ENCODE results near the gene RAI1.
"Not testable (repeated sequence)": the region's sequence is repeated elsewhere in the genome, so short reads cannot be mapped to it uniquely, and the experiment has no call there.

RAI1 gene

GRCh38 chr17:17684906-17685774, 3.9 kb downstream of the RAI1 start:
- Histone ChIP-seq H3K4me3 (ENCODE audit: insufficient read depth in 1 of 2, low read depth in 1 of 2, low read length in 2 of 2) (no peak overlapping the region), H3K14ac (ENCODE audit: low read length in 2 of 2) (peak overlapping the region in 1 of 2 experiments; percentile 84)
- DNase-seq = peak; percentile 87

GRCh38 chr17:17685775-17686291, 4.6 kb downstream of the RAI1 start:
- peak overlapping the region; percentile 75 for H2BK120ac ChIP-seq (ENCODE audit: low read depth, low read length)
- peak overlapping the region; percentile 12 for H4K91ac ChIP-seq (ENCODE audit: low read length)
- H2AFZ ChIP-seq (ENCODE audit: low read depth, low read length) = no peak overlapping the region
- peak overlapping the region; percentile 9 for H3K4me2 ChIP-seq (ENCODE audit: low read length, poor library complexity, severe bottlenecking)
- H3K4me3 ChIP-seq (ENCODE audit: insufficient read depth in 1 of 2, low read depth in 1 of 2, low read length in 2 of 2) = peak overlapping the region in 1 of 2 experiments; percentile 0
- H2BK5ac ChIP-seq (ENCODE audit: low read depth, low read length, poor library complexity, severe bottlenecking) = no peak overlapping the region
- 3% methylated on average over 14 of the region's 14 CpGs for WGBS
- H2BK15ac ChIP-seq (ENCODE audit: low read depth, poor library complexity, severe bottlenecking) = no peak overlapping the region
- peak; percentile 95 for DNase-seq
- H3K27ac ChIP-seq (ENCODE audit: low read length, poor library complexity, severe bottlenecking) = peak overlapping the region; percentile 24
- no peaks in the 10 kb centered on the region for H3K27me3 ChIP-seq (ENCODE audit: control insufficient read depth in 1 of 2, insufficient read depth in 1 of 2, low read length in 2 of 2)
- peaks cover 7% of the 10 kb centered on the region for H3K79me1 ChIP-seq (replicated peaks; ENCODE audit: low read length, poor library complexity, severe bottlenecking)
- H4K8ac ChIP-seq (ENCODE audit: low read length) = peak overlapping the region; percentile 50
- peak overlapping the region; percentile 54 to 82 for H3K18ac ChIP-seq (ENCODE audit: low read depth in 1 of 2, low read length in 2 of 2)
- peak overlapping the region in 1 of 2 experiments; percentile 84 for H3K14ac ChIP-seq (ENCODE audit: low read length in 2 of 2)
- peaks cover 37% of the 10 kb centered on the region for H3K4me1 ChIP-seq (ENCODE audit: control insufficient read depth, insufficient read depth, low read depth, low read length)
- H2BK12ac ChIP-seq (ENCODE audit: low read length in 2 of 2) = peak overlapping the region; percentile 20 to 95
- peak overlapping the region; percentile 93 for H3K9ac ChIP-seq (ENCODE audit: low read length)
- no peak overlapping the region for H3K23ac ChIP-seq (ENCODE audit: low read length in 2 of 2)
- H3K9me3 ChIP-seq (ENCODE audit: control insufficient read depth, low read length) = no peaks in the 10 kb centered on the region
- H3K4ac ChIP-seq (ENCODE audit: low read depth in 1 of 2, low read length in 2 of 2) = peak overlapping the region; percentile 9 to 69
- H2AK5ac ChIP-seq (ENCODE audit: low read length, severe bottlenecking) = peak overlapping the region; percentile 1
- H3K36me3 ChIP-seq (ENCODE audit: control insufficient read depth in 1 of 2, insufficient read depth in 2 of 2, low read depth in 1 of 2, low read length in 2 of 2) = no peaks in the 10 kb centered on the region

More at GRCh38 chr17:17684906-17685774, 3.9 kb downstream of the RAI1 start:
- no peaks in the 10 kb centered on the region for H3K27me3 ChIP-seq (ENCODE audit: control insufficient read depth in 1 of 2, insufficient read depth in 1 of 2, low read length in 2 of 2)
- peak overlapping the region; percentile 1 for H2AK5ac ChIP-seq (ENCODE audit: low read length, severe bottlenecking)
- H2BK12ac ChIP-seq (ENCODE audit: low read length in 2 of 2) = peak overlapping the region; percentile 30 to 95
- H3K4me2 ChIP-seq (ENCODE audit: low read length, poor library complexity, severe bottlenecking) = no peak overlapping the region
- H2AFZ ChIP-seq (ENCODE audit: low read depth, low read length) = no peak overlapping the region
- peak overlapping the region; percentile 50 for H4K8ac ChIP-seq (ENCODE audit: low read length)
- peaks cover 38% of the 10 kb centered on the region for H3K4me1 ChIP-seq (ENCODE audit: control insufficient read depth, insufficient read depth, low read depth, low read length)
- H3K4ac ChIP-seq (ENCODE audit: low read depth in 1 of 2, low read length in 2 of 2) = peak overlapping the region; percentile 9 to 69
- no peak overlapping the region for H3K23ac ChIP-seq (ENCODE audit: low read length in 2 of 2)
- no peaks in the 10 kb centered on the region for H3K9me3 ChIP-seq (ENCODE audit: control insufficient read depth, low read length)
- H3K18ac ChIP-seq (ENCODE audit: low read depth in 1 of 2, low read length in 2 of 2) = peak overlapping the region; percentile 54 to 82
- 71% methylated on average over 15 of the region's 15 CpGs for WGBS
- H3K79me1 ChIP-seq (replicated peaks; ENCODE audit: low read length, poor library complexity, severe bottlenecking) = peaks cover 4% of the 10 kb centered on the region
- no peak overlapping the region for H3K27ac ChIP-seq (ENCODE audit: low read length, poor library complexity, severe bottlenecking)
- H4K91ac ChIP-seq (ENCODE audit: low read length) = peak overlapping the region; percentile 12
- H2BK15ac ChIP-seq (ENCODE audit: low read depth, poor library complexity, severe bottlenecking) = no peak overlapping the region
- H2BK120ac ChIP-seq (ENCODE audit: low read depth, low read length) = no peak overlapping the region
- no peak overlapping the region for H2BK5ac ChIP-seq (ENCODE audit: low read depth, low read length, poor library complexity, severe bottlenecking)
- H3K9ac ChIP-seq (ENCODE audit: low read length) = peak overlapping the region; percentile 93
- H3K36me3 ChIP-seq (ENCODE audit: control insufficient read depth in 1 of 2, insufficient read depth in 2 of 2, low read depth in 1 of 2, low read length in 2 of 2) = no peaks in the 10 kb centered on the region

- no peak overlapping the region for H3K4me3 ChIP-seq (ENCODE audit: insufficient read depth in 1 of 2, low read depth in 1 of 2, low read length in 2 of 2)
- H3K79me1 ChIP-seq (replicated peaks; ENCODE audit: low read length, poor library complexity, severe bottlenecking) = peaks cover 14% of the 10 kb centered on the region
- DNase-seq = no peak
- H3K23ac ChIP-seq (ENCODE audit: low read length in 2 of 2) = no peak overlapping the region
- H3K18ac ChIP-seq (ENCODE audit: low read depth in 1 of 2, low read length in 2 of 2) = no peak overlapping the region
- H2AK5ac ChIP-seq (ENCODE audit: low read length, severe bottlenecking) = no peak overlapping the region
- no peak overlapping the region for H3K27ac ChIP-seq (ENCODE audit: low read length, poor library complexity, severe bottlenecking)
- no peak overlapping the region for H2BK12ac ChIP-seq (ENCODE audit: low read length in 2 of 2)
- H3K9ac ChIP-seq (ENCODE audit: low read length) = no peak overlapping the region
- no peak overlapping the region for H2BK120ac ChIP-seq (ENCODE audit: low read depth, low read length)
- no peaks in the 10 kb centered on the region for H3K27me3 ChIP-seq (ENCODE audit: control insufficient read depth in 1 of 2, insufficient read depth in 1 of 2, low read length in 2 of 2)
- no peak overlapping the region for H4K91ac ChIP-seq (ENCODE audit: low read length)
- H2AFZ ChIP-seq (ENCODE audit: low read depth, low read length) = no peak overlapping the region
- H3K4me2 ChIP-seq (ENCODE audit: low read length, poor library complexity, severe bottlenecking) = no peak overlapping the region
- H3K9me3 ChIP-seq (ENCODE audit: control insufficient read depth, low read length) = no peaks in the 10 kb centered on the region
- H3K36me3 ChIP-seq (ENCODE audit: control insufficient read depth in 1 of 2, insufficient read depth in 2 of 2, low read depth in 1 of 2, low read length in 2 of 2) = no peaks in the 10 kb centered on the region
- H2BK15ac ChIP-seq (ENCODE audit: low read depth, poor library complexity, severe bottlenecking) = no peak overlapping the region
- H3K4me1 ChIP-seq (ENCODE audit: control insufficient read depth, insufficient read depth, low read depth, low read length) = peaks cover 55% of the 10 kb centered on the region
- WGBS = 100% methylated on average over 3 of the region's 4 CpGs
- H2BK5ac ChIP-seq (ENCODE audit: low read depth, low read length, poor library complexity, severe bottlenecking) = no peak overlapping the region
- no peak overlapping the region for H3K14ac ChIP-seq (ENCODE audit: low read length in 2 of 2)
- H3K4ac ChIP-seq (ENCODE audit: low read depth in 1 of 2, low read length in 2 of 2) = no peak overlapping the region
- no peak overlapping the region for H4K8ac ChIP-seq (ENCODE audit: low read length)
These were observed 8.1 kb downstream of the RAI1 start for GRCh38 chr17:17689312-17689711.

GRCh38 chr17:17690233-17690632, 9.0 kb downstream of the RAI1 start:
- not testable (repeated sequence) for DNase-seq

More at GRCh38 chr17:17690233-17690632, 9.0 kb downstream of the RAI1 start:
- H2BK12ac ChIP-seq (ENCODE audit: low read length in 2 of 2); H3K4me3 ChIP-seq (ENCODE audit: insufficient read depth in 1 of 2, low read depth in 1 of 2, low read length in 2 of 2); H3K9ac ChIP-seq (ENCODE audit: low read length); H2BK15ac ChIP-seq (ENCODE audit: low read depth, poor library complexity, severe bottlenecking); H3K27me3 ChIP-seq (ENCODE audit: control insufficient read depth in 1 of 2, insufficient read depth in 1 of 2, low read length in 2 of 2); H3K4me2 ChIP-seq (ENCODE audit: low read length, poor library complexity, severe bottlenecking); H3K18ac ChIP-seq (ENCODE audit: low read depth in 1 of 2, low read length in 2 of 2); H2AFZ ChIP-seq (ENCODE audit: low read depth, low read length); H2AK5ac ChIP-seq (ENCODE audit: low read length, severe bottlenecking); H4K91ac ChIP-seq (ENCODE audit: low read length); H3K23ac ChIP-seq (ENCODE audit: low read length in 2 of 2); H2BK120ac ChIP-seq (ENCODE audit: low read depth, low read length); H2BK5ac ChIP-seq (ENCODE audit: low read depth, low read length, poor library complexity, severe bottlenecking); H4K8ac ChIP-seq (ENCODE audit: low read length); H3K4ac ChIP-seq (ENCODE audit: low read depth in 1 of 2, low read length in 2 of 2); H3K14ac ChIP-seq (ENCODE audit: low read length in 2 of 2); H3K36me3 ChIP-seq (ENCODE audit: control insufficient read depth in 1 of 2, insufficient read depth in 2 of 2, low read depth in 1 of 2, low read length in 2 of 2); H3K27ac ChIP-seq (ENCODE audit: low read length, poor library complexity, severe bottlenecking); H3K9me3 ChIP-seq (ENCODE audit: control insufficient read depth, low read length): not testable (repeated sequence)
- WGBS = 66% methylated on average over 5 of the region's 7 CpGs
- Histone ChIP-seq H3K79me1 (replicated peaks; ENCODE audit: low read length, poor library complexity, severe bottlenecking) (peaks cover 14% of the 10 kb centered on the region), H3K4me1 (ENCODE audit: control insufficient read depth, insufficient read depth, low read depth, low read length) (peaks cover 57% of the 10 kb centered on the region)
